IPS-15b (cell line): ENCODE results near the gene ACOT7.
"Not testable (repeated sequence)": the region's sequence is repeated elsewhere in the genome, so short reads cannot be mapped to it uniquely, and the experiment has no call there.

Source experiments
- H3K27me3 ChIP-seq: one replicate; pipeline ENCODE4 v1.6.1; 2013; ENCODE audit warnings: low read length; ENCODE audit not compliant: control insufficient read depth, insufficient read depth
- H3K36me3 ChIP-seq: one replicate; pipeline ENCODE4 v1.6.1; 2013; ENCODE audit warnings: low read length; ENCODE audit not compliant: control insufficient read depth, insufficient read depth
- H3K4me1 ChIP-seq: one replicate; pipeline ENCODE4 v1.6.1; 2013; ENCODE audit warnings: mild to moderate bottlenecking, low read length; ENCODE audit not compliant: control insufficient read depth, insufficient read depth
- H3K4me3 ChIP-seq: one replicate; pipeline ENCODE4 v1.5.1; 2013; ENCODE audit warnings: low read depth, low read length
- H3K9ac ChIP-seq: one replicate; pipeline ENCODE4 v1.6.1; 2013; ENCODE audit warnings: low read depth, mild to moderate bottlenecking, low read length
- H3K9me3 ChIP-seq: one replicate; pipeline ENCODE4 v1.6.1; 2013; ENCODE audit warnings: mild to moderate bottlenecking, low read length; ENCODE audit not compliant: control insufficient read depth, insufficient read depth

Gene ACOT7, protein sequence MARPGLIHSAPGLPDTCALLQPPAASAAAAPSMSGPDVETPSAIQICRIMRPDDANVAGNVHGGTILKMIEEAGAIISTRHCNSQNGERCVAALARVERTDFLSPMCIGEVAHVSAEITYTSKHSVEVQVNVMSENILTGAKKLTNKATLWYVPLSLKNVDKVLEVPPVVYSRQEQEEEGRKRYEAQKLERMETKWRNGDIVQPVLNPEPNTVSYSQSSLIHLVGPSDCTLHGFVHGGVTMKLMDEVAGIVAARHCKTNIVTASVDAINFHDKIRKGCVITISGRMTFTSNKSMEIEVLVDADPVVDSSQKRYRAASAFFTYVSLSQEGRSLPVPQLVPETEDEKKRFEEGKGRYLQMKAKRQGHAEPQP

GRCh38 chr1:6393400-6394187, at the start of gene ACOT7:
ACOT7 (minus strand) TSS chr1:6393767; CDS start chr1:6393399, 368 bp downstream.
- Histone ChIP-seq H3K9ac (peak within 1 kb of the TSS; percentile 70), H3K4me3 (peak within 1 kb of the TSS; percentile 66), H3K36me3 (peaks cover 4% of the 10 kb centered on the region), H3K27me3 (peaks cover 6% of the 10 kb centered on the region), H3K9me3 (no peaks in the 10 kb centered on the region), H3K4me1 (no peaks in the 10 kb centered on the region)

DNA sequence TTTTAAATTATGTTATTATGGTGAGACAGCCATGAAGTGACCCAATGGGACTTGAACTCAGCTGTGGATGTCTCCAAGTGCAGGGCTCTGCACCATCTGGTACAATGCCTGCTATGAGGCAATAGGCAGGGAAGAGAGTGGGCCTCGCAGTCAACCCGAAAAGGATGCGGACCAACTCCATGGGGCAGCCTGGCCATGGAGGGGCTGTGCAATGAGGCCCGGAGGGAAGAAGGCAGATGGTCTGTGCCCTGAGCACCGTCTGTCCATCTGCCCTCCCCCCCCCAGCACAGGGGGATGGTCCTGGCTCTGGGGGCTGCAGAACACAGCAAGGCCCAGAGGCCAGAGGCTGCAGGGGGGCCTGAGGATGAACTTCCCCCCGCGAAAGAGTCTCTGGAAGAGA, 48.0 kb upstream of the ACOT7 start:
- H3K9me3 ChIP-seq, result no peaks in the 10 kb centered on the region
- no peaks in the 10 kb centered on the region for H3K4me1 ChIP-seq
- no peaks in the 10 kb centered on the region for H3K36me3 ChIP-seq
- H3K27me3 ChIP-seq, result peaks cover 16% of the 10 kb centered on the region
- H3K4me3 ChIP-seq, result no peak overlapping the region
- no peak overlapping the region for H3K9ac ChIP-seq

DNA sequence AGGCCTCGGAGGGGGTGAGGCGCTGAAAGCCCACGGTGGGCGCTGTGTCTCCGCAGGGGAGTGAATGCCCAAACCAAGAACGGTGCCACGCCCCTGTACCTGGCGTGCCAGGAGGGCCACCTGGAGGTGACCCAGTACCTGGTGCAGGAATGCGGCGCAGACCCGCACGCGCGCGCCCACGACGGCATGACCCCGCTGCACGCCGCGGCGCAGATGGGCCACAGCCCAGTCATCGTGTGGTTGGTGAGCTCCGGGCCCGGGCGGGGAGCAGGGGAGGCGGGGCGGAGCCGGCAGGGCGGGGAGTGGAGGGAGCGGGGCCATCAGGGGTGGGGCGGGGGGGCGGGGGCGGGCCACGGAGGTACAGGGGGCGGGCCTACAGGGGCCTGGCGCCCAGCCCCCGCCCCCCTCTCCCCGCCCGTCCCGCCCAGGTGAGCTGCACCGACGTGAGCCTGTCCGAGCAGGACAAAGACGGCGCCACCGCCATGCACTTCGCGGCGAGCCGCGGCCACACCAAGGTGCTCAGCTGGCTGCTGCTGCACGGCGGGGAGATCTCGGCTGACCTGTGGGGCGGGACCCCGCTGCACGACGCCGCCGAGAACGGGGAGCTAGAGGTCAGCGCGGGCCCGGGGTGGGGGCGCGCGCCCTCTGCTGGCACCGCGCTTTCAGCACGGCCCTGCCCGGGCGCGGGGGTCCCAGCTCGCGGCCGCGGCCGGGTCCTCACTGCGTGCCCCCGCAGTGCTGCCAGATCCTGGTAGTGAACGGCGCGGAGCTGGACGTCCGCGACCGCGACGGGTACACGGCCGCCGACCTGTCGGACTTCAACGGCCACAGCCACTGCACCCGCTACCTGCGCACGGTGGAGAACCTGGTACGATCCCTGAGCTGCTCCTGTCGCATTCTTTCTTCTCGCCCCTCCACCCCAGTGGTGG, 46.9 kb upstream of the ACOT7 start:
- peak overlapping the region; percentile 43 for H3K4me3 ChIP-seq
- H3K27me3 ChIP-seq, result peaks cover 16% of the 10 kb centered on the region

DNA sequence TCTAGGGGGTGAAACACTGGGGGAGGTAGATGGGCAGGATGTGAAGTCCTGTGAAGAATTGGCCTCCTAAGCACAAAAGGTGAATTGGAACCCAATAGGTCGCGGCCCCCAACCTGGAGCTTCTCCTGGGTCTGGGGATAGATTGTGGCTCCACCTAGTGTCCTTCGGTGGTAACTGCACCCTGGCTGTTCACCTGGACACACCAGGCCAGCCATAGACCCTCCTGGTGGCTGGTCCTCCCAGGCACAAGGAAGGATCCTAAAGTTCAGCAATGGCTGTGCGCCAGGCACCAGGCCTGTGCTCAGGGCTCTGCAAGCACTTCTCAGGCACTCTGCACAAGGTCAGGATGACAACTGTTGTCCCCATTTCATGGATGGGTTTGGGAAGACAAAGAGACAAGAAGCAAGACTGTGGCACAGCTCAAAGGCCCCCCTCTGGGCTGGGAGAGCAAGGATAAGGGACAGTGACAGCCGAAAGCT, 44.5 kb upstream of the ACOT7 start:
- Histone ChIP-seq H3K4me1 (no peaks in the 10 kb centered on the region), H3K36me3 (no peaks in the 10 kb centered on the region), H3K9me3 (no peaks in the 10 kb centered on the region), H3K27me3 (peaks cover 16% of the 10 kb centered on the region), H3K4me3 (no peak overlapping the region), H3K9ac (no peak overlapping the region)

More for the DNA sequence above, 46.9 kb upstream of the ACOT7 start:
- Histone ChIP-seq H3K4me1 (no peaks in the 10 kb centered on the region), H3K9ac (no peak overlapping the region), H3K36me3 (no peaks in the 10 kb centered on the region), H3K9me3 (no peaks in the 10 kb centered on the region)

GRCh38 chr1:6437012-6437700, 43.6 kb upstream of the ACOT7 start:
- H3K27me3 ChIP-seq, result peaks cover 16% of the 10 kb centered on the region
- not testable (repeated sequence) for H3K9ac ChIP-seq, H3K9me3 ChIP-seq, H3K36me3 ChIP-seq, H3K4me1 ChIP-seq, H3K4me3 ChIP-seq

GRCh38 chr1:6436277-6436676, 42.7 kb upstream of the ACOT7 start:
- H3K4me1 ChIP-seq, H3K4me3 ChIP-seq, H3K9me3 ChIP-seq, H3K9ac ChIP-seq, H3K36me3 ChIP-seq: not testable (repeated sequence)
- H3K27me3 ChIP-seq, result peaks cover 12% of the 10 kb centered on the region

DNA sequence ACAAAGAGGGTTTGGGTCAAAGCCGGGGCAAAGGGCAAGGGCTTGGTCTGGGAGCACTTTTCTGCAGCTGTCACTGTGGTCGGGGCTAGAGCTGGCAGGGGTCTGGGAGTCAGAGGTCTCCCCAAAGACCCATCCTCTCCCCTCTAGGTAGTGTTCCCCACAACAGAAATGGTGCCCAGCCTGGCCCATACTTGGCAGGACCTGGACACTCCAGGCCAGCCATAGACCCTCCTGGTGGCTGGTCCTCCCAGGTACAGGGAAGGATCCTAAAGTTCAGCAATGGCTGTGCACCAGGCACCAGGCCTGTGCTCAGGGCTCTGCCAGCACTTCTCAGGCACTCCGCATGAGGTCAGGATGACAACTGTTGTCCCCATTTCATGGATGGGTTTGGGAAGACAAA, 42.0 kb upstream of the ACOT7 start:
- Histone ChIP-seq H3K27me3 (peaks cover 8% of the 10 kb centered on the region), H3K4me1 (no peaks in the 10 kb centered on the region), H3K36me3 (no peaks in the 10 kb centered on the region), H3K9me3 (no peaks in the 10 kb centered on the region), H3K4me3 (no peak overlapping the region), H3K9ac (no peak overlapping the region)

DNA sequence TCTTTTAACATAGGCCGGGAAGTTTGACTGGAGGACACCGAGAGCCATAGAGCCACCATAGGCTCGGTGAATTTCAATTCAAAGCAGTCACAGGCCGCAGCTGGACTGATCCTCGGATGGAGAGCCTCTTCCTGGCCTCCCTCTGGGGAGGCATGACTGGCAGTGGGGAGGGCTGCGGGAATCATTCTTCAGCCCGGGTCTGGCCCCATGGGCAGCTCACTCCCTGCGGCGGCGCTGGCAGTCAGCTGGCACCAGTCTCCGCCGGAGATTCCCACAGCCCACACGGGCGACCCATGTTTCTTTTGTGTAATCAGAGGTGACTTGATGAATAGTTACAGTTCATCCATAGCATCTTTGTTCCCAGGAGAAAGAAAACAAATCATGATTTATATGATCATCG, 41.6 kb upstream of the ACOT7 start:
- Histone ChIP-seq H3K9ac (no peak overlapping the region), H3K9me3 (no peaks in the 10 kb centered on the region), H3K36me3 (no peaks in the 10 kb centered on the region), H3K4me1 (no peaks in the 10 kb centered on the region), H3K27me3 (peaks cover 8% of the 10 kb centered on the region), H3K4me3 (no peak overlapping the region)

- H3K36me3 ChIP-seq, result no peaks in the 10 kb centered on the region
- H3K27me3 ChIP-seq, result peaks cover 3% of the 10 kb centered on the region
- H3K4me3 ChIP-seq, result no peak overlapping the region
- no peaks in the 10 kb centered on the region for H3K9me3 ChIP-seq
- H3K4me1 ChIP-seq, result no peaks in the 10 kb centered on the region
- H3K9ac ChIP-seq, result no peak overlapping the region
Measured at GRCh38 chr1:6434186-6434585, 40.6 kb upstream of the ACOT7 start.

GRCh38 chr1:6431645-6432579, 38.3 kb upstream of the ACOT7 start:
- not testable (repeated sequence) for H3K4me1 ChIP-seq, H3K4me3 ChIP-seq, H3K27me3 ChIP-seq, H3K9me3 ChIP-seq, H3K36me3 ChIP-seq, H3K9ac ChIP-seq
